ENCODE measurements around the gene TARS3.

The TARS3 gene

DNA sequence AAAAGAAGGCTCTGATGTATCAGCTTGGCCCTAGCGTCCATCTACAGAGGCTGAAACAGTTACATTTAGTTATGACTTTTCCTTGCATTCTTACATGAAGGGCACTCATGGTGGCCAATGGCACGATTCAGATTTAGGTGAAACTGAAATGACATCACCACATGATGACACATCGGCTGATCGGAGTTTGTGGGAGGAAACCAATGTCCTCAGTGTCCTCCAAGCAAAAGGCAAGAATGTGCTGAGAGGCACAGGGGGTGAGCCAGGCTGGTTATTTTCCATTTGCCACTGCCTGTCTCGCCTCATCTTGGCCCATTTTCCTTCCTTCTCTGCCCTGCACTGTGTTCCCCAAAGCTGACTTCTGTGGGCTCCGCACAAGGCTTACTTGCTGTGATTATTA lies 34.4 kb downstream of the TARS3 start:
- ATAC-seq = no peak
- TF ChIP-seq SNAI2 (CRISPR knock-in tag; IDR thresholded peaks at IDR 0.05) = no peak

DNA sequence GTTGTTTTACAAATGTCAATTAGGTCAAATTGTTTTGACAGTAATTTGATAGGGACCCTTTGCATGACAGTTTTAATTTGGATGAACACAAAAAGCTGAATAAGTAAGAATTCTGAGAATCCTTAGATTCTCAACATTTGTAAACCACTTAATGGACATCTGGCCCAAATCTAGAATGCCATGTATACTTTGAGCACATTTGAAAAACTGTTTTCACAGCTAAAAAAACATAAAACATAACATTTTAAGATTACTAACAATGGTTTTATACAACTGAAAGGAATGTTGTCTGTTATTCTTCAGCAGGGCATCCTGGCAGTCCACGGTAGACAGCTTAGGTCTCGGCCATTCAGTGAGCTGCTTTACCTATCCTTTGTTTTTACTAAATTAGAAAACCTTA lies 37.6 kb downstream of the TARS3 start:
- peak; percentile 78 for ATAC-seq
- peak; percentile 96 for TF ChIP-seq ISL1 (CRISPR knock-in tag; IDR thresholded peaks at IDR 0.05)
- TF ChIP-seq, protein P1, sequence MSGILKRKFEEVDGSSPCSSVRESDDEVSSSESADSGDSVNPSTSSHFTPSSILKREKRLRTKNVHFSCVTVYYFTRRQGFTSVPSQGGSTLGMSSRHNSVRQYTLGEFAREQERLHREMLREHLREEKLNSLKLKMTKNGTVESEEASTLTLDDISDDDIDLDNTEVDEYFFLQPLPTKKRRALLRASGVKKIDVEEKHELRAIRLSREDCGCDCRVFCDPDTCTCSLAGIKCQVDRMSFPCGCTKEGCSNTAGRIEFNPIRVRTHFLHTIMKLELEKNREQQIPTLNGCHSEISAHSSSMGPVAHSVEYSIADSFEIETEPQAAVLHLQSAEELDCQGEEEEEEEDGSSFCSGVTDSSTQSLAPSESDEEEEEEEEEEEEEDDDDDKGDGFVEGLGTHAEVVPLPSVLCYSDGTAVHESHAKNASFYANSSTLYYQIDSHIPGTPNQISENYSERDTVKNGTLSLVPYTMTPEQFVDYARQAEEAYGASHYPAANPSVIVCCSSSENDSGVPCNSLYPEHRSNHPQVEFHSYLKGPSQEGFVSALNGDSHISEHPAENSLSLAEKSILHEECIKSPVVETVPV (CRISPR knock-in tag; IDR thresholded peaks at IDR 0.05) = 0 out of 2 replicates have a peak, but pooled peaks have one; percentile 46
- TF ChIP-seq, protein P2, sequence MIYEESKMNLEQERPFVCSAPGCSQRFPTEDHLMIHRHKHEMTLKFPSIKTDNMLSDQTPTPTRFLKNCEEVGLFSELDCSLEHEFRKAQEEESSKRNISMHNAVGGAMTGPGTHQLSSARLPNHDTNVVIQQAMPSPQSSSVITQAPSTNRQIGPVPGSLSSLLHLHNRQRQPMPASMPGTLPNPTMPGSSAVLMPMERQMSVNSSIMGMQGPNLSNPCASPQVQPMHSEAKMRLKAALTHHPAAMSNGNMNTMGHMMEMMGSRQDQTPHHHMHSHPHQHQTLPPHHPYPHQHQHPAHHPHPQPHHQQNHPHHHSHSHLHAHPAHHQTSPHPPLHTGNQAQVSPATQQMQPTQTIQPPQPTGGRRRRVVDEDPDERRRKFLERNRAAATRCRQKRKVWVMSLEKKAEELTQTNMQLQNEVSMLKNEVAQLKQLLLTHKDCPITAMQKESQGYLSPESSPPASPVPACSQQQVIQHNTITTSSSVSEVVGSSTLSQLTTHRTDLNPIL (CRISPR knock-in tag; IDR thresholded peaks at IDR 0.05; ENCODE audit: low read depth) = 0 out of 2 replicates have a peak, but pooled peaks have one; percentile 23
- TF ChIP-seq ZC3H10 (CRISPR knock-in tag; IDR thresholded peaks at IDR 0.05) = no peak
- peak; percentile 37; the same call in 1 of the 2 replicates for TF ChIP-seq TCF4 (CRISPR knock-in tag; IDR thresholded peaks at IDR 0.05; ENCODE audit: borderline replicate concordance)
- no peak for TF ChIP-seq ZNF70 (CRISPR knock-in tag; IDR thresholded peaks at IDR 0.05)
- peak; percentile 13; the same call in 1 of the 2 replicates for TF ChIP-seq ESRRG (CRISPR knock-in tag; IDR thresholded peaks at IDR 0.05)

DNA sequence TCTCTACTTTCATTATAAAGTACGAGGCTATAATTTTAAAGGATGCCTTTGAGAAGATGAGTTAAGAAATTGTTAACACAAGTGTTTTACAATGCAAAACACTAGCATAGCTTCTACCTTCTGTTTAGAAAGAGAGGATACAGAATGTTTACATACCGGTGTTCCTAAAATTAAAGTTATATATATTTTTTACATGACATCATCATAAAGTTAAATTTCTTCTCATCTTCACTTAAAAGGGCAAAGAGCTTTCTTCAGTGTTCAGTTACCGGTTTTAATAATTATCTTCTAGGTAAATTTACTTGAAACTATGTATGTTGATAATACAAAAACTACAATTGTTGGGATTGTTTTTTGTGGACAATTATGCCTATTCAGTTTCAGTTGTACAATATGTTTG lies 39.4 kb downstream of the TARS3 start:
- no peak for ATAC-seq
- TF ChIP-seq ZFP3 (CRISPR knock-in tag; IDR thresholded peaks at IDR 0.05) (no peak), SNAI2 (CRISPR knock-in tag; IDR thresholded peaks at IDR 0.05) (no peak)

DNA sequence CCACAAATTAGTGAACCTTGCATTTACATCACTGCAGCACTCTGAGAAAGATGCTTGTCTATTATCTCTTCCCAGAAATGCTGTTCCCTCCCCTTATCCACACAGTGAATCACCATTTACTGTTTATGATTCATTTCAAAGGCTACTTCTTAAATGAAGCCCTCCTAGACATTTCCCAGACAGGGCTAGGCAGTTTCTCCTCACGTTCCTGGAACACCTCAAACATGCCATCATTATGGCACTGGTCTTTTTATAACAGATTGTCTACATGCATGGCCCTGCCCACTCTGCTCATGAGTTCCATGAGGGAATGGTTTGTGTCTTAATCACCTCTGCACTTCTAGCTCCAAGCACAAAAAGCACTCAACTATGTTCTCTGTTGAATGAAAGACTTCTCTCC lies 39.9 kb downstream of the TARS3 start:
- peak; percentile 85 for ATAC-seq
- TF ChIP-seq ESRRG (CRISPR knock-in tag; IDR thresholded peaks at IDR 0.05) = 0 out of 2 replicates have a peak, but pooled peaks have one; percentile 65
- TF ChIP-seq, protein P2 (CRISPR knock-in tag; IDR thresholded peaks at IDR 0.05; ENCODE audit: low read depth) = peak; percentile 93
- 0 out of 2 replicates have a peak, but pooled peaks have one; percentile 17 for TF ChIP-seq ZNF565 (CRISPR knock-in tag; conservative IDR thresholded peaks at IDR 0.05; ENCODE audit: low read depth)
- TF ChIP-seq TOX (CRISPR knock-in tag; IDR thresholded peaks at IDR 0.05; ENCODE audit: borderline replicate concordance) = peak; percentile 31; the same call in 1 of the 2 replicates
- TF ChIP-seq SNAI2 (CRISPR knock-in tag; IDR thresholded peaks at IDR 0.05) = 0 out of 2 replicates have a peak, but pooled peaks have one; percentile 28
- TF ChIP-seq, protein P1 (CRISPR knock-in tag; IDR thresholded peaks at IDR 0.05) = 0 out of 2 replicates have a peak, but pooled peaks have one; percentile 35
- TF ChIP-seq ZFP3 (CRISPR knock-in tag; IDR thresholded peaks at IDR 0.05) = 0 out of 2 replicates have a peak, but pooled peaks have one; percentile 45
- peak; percentile 81; the same call in 1 of the 2 replicates for TF ChIP-seq CSDC2 (CRISPR knock-in tag; IDR thresholded peaks at IDR 0.05)
- TF ChIP-seq TCF4 (CRISPR knock-in tag; IDR thresholded peaks at IDR 0.05; ENCODE audit: borderline replicate concordance) = peak; percentile 62; the same call in 1 of the 2 replicates
- TF ChIP-seq GLIS3 (CRISPR knock-in tag; IDR thresholded peaks at IDR 0.05) = no peak
- 0 out of 2 replicates have a peak, but pooled peaks have one; percentile 6 for TF ChIP-seq ZFP30 (CRISPR knock-in tag; IDR thresholded peaks at IDR 0.05)
- no peak for TF ChIP-seq OSR1 (CRISPR knock-in tag; IDR thresholded peaks at IDR 0.05)
- TF ChIP-seq ARNTL (CRISPR knock-in tag; IDR thresholded peaks at IDR 0.05; ENCODE audit: borderline replicate concordance, low read depth) = no peak
- TF ChIP-seq, protein P3, sequence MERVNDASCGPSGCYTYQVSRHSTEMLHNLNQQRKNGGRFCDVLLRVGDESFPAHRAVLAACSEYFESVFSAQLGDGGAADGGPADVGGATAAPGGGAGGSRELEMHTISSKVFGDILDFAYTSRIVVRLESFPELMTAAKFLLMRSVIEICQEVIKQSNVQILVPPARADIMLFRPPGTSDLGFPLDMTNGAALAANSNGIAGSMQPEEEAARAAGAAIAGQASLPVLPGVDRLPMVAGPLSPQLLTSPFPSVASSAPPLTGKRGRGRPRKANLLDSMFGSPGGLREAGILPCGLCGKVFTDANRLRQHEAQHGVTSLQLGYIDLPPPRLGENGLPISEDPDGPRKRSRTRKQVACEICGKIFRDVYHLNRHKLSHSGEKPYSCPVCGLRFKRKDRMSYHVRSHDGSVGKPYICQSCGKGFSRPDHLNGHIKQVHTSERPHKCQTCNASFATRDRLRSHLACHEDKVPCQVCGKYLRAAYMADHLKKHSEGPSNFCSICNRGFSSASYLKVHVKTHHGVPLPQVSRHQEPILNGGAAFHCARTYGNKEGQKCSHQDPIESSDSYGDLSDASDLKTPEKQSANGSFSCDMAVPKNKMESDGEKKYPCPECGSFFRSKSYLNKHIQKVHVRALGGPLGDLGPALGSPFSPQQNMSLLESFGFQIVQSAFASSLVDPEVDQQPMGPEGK (CRISPR knock-in tag; IDR thresholded peaks at IDR 0.05; ENCODE audit: borderline replicate concordance) = no peak
- peak; percentile 57; the same call in 1 of the 2 replicates for TF ChIP-seq ZC3H10 (CRISPR knock-in tag; IDR thresholded peaks at IDR 0.05)
- TF ChIP-seq ZNF8 (CRISPR knock-in tag; IDR thresholded peaks at IDR 0.05) = no peak
- TF ChIP-seq ZNF70 (CRISPR knock-in tag; IDR thresholded peaks at IDR 0.05) = no peak
- TF ChIP-seq ISL1 (CRISPR knock-in tag; IDR thresholded peaks at IDR 0.05) = peak; percentile 97
- TF ChIP-seq, protein P4, sequence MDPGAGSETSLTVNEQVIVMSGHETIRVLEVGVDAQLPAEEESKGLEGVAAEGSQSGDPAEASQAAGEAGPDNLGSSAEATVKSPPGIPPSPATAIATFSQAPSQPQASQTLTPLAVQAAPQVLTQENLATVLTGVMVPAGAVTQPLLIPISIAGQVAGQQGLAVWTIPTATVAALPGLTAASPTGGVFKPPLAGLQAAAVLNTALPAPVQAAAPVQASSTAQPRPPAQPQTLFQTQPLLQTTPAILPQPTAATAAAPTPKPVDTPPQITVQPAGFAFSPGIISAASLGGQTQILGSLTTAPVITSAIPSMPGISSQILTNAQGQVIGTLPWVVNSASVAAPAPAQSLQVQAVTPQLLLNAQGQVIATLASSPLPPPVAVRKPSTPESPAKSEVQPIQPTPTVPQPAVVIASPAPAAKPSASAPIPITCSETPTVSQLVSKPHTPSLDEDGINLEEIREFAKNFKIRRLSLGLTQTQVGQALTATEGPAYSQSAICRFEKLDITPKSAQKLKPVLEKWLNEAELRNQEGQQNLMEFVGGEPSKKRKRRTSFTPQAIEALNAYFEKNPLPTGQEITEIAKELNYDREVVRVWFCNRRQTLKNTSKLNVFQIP (CRISPR knock-in tag; IDR thresholded peaks at IDR 0.05; ENCODE audit: borderline replicate concordance, low read depth) = peak; percentile 78; the same call in 1 of the 2 replicates
